H1 (cell line): ENCODE data around the gene PERCC1. TPM values are rescaled to one million over a fixed set of nuclear protein-coding genes. Genes with fewer than 3 reads are reported as not detected.

Experiments
- GABPA ChIP-seq: IDR thresholded peaks from 2 replicates; pipeline ENCODE4 v1.6.1; 2011; ENCODE audit warnings: mild to moderate bottlenecking, low read length, moderate library complexity, borderline replicate concordance; ENCODE audit not compliant: insufficient read depth
- KDM1A ChIP-seq: fragments of 200-600, 300-600 bp; sonication (generic); IDR thresholded peaks from 2 replicates; pipeline ENCODE4 v1.7.1; 2016; ENCODE audit warnings: mild to moderate bottlenecking, low read length, borderline replicate concordance
- TAF7 ChIP-seq: optimal IDR thresholded peaks from 2 replicates; pipeline ENCODE3; 2011; ENCODE audit warnings: low read depth, mild to moderate bottlenecking, inconsistent platforms, low read length, moderate library complexity, borderline replicate concordance
- polyA plus RNA-seq, 7 experiments: library from polyadenylated mRNA; depleted of rRNA in 3 of 7; stranded (reverse) in 5 of 7; unstranded in 2 of 7; fragments of >200 nt in 5 of 7; fragments of 200-250 nt in 2 of 7; gene quantifications; 1 replicate in 5 of 7; 2 replicates in 1 of 7; 4 replicates in 1 of 7; pipeline versions ENCODE4 v1.2.1 to v1.2.3, GENCODE V29; 2011 to 2013; ENCODE audit warnings: missing spikeins in 2 of 7, mixed read lengths in 2 of 7
- total RNA-seq: library from RNA; stranded (reverse); fragmentation: NEBNext Ultra II Directional; extraction: Animal tissue kit (Norgen Biotek cat#: 25700); gene quantifications from 2 replicates; pipeline ENCODE4 v1.2.1, GENCODE V29; 2021
- TF ChIP-seq, protein P1 (sequence below): IDR thresholded peaks from 2 replicates; pipeline ENCODE4 v1.6.1; 2012; ENCODE audit warnings: low read length, inconsistent platforms

Gene PERCC1
- total and polyA plus RNA-seq, 2 of the 8 experiments (the other 6 are each of a cell fraction or from before 2014, with no cell fraction given) = not detected

DNA sequence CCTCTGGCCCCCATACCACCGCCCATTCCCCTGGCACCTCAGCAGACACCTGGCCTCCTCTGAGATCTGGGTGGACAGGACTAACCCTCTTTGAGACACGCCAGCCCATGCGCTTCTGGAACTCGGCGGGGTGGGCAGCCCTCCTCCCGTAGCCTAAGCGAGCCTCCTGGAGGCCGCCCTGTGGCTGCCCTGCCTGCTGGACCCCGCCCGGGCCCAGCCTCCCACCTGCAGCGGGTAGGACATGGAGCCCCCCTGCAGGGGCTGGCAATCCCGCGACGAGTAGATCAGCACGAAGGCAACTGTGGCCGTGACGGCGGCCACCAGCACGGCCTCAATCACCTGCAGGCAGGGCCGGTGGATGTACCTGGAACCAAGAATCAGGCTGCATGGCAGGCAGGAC is 21.7 kb downstream of the PERCC1 start (continued):
- TF ChIP-seq, protein P1, sequence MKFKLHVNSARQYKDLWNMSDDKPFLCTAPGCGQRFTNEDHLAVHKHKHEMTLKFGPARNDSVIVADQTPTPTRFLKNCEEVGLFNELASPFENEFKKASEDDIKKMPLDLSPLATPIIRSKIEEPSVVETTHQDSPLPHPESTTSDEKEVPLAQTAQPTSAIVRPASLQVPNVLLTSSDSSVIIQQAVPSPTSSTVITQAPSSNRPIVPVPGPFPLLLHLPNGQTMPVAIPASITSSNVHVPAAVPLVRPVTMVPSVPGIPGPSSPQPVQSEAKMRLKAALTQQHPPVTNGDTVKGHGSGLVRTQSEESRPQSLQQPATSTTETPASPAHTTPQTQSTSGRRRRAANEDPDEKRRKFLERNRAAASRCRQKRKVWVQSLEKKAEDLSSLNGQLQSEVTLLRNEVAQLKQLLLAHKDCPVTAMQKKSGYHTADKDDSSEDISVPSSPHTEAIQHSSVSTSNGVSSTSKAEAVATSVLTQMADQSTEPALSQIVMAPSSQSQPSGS = no peak
- TF ChIP-seq TAF7 = no peak
- no peak for TF ChIP-seq GABPA
- TF ChIP-seq KDM1A = no peak
